CD14-positive monocyte (primary cell): Measurements from ENCODE around the gene PTOV1. TPM values are rescaled to one million over a fixed set of nuclear protein-coding genes. Genes with fewer than 3 reads are reported as not detected.
A peak's percentile ranks its signal among the peaks of the same experiment; 100 is the strongest.

Experiments
- DNase-seq, 3 donors: peaks; one replicate each; pipeline ENCODE4 v3.0.0-alpha.2; 2011 to 2022
- H2AFZ ChIP-seq: 2 replicates; pipeline ENCODE4 v1.6.0; 2012; ENCODE audit warnings: mild to moderate bottlenecking, low read depth, low read length, inconsistent platforms; ENCODE audit not compliant: insufficient read depth, poor library complexity, severe bottlenecking
- H3K27ac ChIP-seq, 2 donors: 1 replicate in 1 of 2; 2 replicates in 1 of 2; pipeline ENCODE4 v1.5.1; 2012 to 2013; ENCODE audit warnings: low read length in 2 of 2, control low read depth in 1 of 2, inconsistent platforms in 1 of 2, low read depth in 1 of 2, mild to moderate bottlenecking in 1 of 2
- H3K27me3 ChIP-seq, 2 donors: one replicate each; pipeline versions ENCODE4 v1.6.0 to v1.6.1; 2011 to 2013; ENCODE audit warnings: low read length in 2 of 2; ENCODE audit not compliant: control insufficient read depth in 2 of 2, insufficient read depth in 2 of 2
- H3K36me3 ChIP-seq, 2 donors: replicated peaks in 1 of 2; 1 replicate in 1 of 2; 2 replicates in 1 of 2; pipeline versions ENCODE4 v1.5.1 to v1.6.1; 2012 to 2013; ENCODE audit warnings: low read length in 2 of 2, control low read depth in 1 of 2, inconsistent platforms in 1 of 2, mild to moderate bottlenecking in 1 of 2; ENCODE audit not compliant: insufficient read depth in 2 of 2, control insufficient read depth in 1 of 2
- H3K4me1 ChIP-seq, 2 donors: 1 replicate in 1 of 2; 2 replicates in 1 of 2; pipeline versions ENCODE4 v1.5.1 to v1.6.1; 2012 to 2013; ENCODE audit warnings: low read length in 2 of 2, control low read depth in 1 of 2, inconsistent platforms in 1 of 2, mild to moderate bottlenecking in 1 of 2, moderate library complexity in 1 of 2; ENCODE audit not compliant: insufficient read depth in 2 of 2, control insufficient read depth in 1 of 2
- H3K4me2 ChIP-seq: replicated peaks from 2 replicates; pipeline ENCODE3; 2012; ENCODE audit warnings: low read length, moderate library complexity, mild to moderate bottlenecking; ENCODE audit not compliant: poor library complexity, severe bottlenecking; ENCODE audit errors: extremely low read depth
- H3K4me3 ChIP-seq, 3 experiments: fragments of 200-600 bp in 1 of 3; sonication (generic) in 1 of 3; replicated peaks in 1 of 3; 1 replicate in 2 of 3; 2 replicates in 1 of 3; pipeline ENCODE4 v1.5.1; 2011 to 2013; ENCODE audit warnings: low read length in 3 of 3, mild to moderate bottlenecking in 3 of 3, control low read depth in 2 of 3, low read depth in 2 of 3, inconsistent platforms in 1 of 3, moderate library complexity in 1 of 3
- H3K79me2 ChIP-seq: 2 replicates; pipeline ENCODE4 v1.6.0; 2012; ENCODE audit warnings: mild to moderate bottlenecking, control low read depth, inconsistent platforms, low read length, moderate library complexity; ENCODE audit not compliant: insufficient read depth
- H3K9ac ChIP-seq: 2 replicates; pipeline ENCODE4 v1.6.0; 2017; ENCODE audit warnings: low read length, mild to moderate bottlenecking; ENCODE audit not compliant: insufficient read depth, poor library complexity, severe bottlenecking
- H3K9me3 ChIP-seq, 2 donors: replicated peaks in 1 of 2; 1 replicate in 1 of 2; 2 replicates in 1 of 2; pipeline versions ENCODE4 v1.5.1 to v1.6.1; 2012 to 2013; ENCODE audit warnings: low read length in 2 of 2, control low read depth in 1 of 2; ENCODE audit not compliant: control insufficient read depth in 1 of 2, insufficient read depth in 1 of 2
- H4K20me1 ChIP-seq: 2 replicates; pipeline ENCODE4 v1.6.0; 2012; ENCODE audit warnings: mild to moderate bottlenecking, low read length, control low read depth, moderate library complexity; ENCODE audit not compliant: insufficient read depth
- H3K27ac Mint-ChIP-seq, 7 donors: one replicate each; pipeline ENCODE4 v1.8.0; 2020; ENCODE audit warnings: mild to moderate bottlenecking in 7 of 7, mixed read lengths in 7 of 7, moderate library complexity in 6 of 7, inconsistent platforms in 2 of 7
- H3K27me3 Mint-ChIP-seq, 3 donors: one replicate each; pipeline ENCODE4 v1.8.0; 2021 to 2022; ENCODE audit warnings: low read depth in 3 of 3, mild to moderate bottlenecking in 3 of 3, mixed read lengths in 3 of 3, moderate library complexity in 3 of 3, inconsistent platforms in 1 of 3
- H3K36me3 Mint-ChIP-seq, 2 donors: one replicate each; pipeline ENCODE4 v1.8.0; 2020; ENCODE audit warnings: mixed read lengths in 2 of 2, inconsistent platforms in 1 of 2, mild to moderate bottlenecking in 1 of 2
- H3K4me1 Mint-ChIP-seq: one replicate; pipeline ENCODE4 v1.8.0; 2020; ENCODE audit warnings: mild to moderate bottlenecking, mixed read lengths
- H3K4me3 Mint-ChIP-seq, 2 donors: one replicate each; pipeline ENCODE4 v1.8.0; 2020; ENCODE audit warnings: mild to moderate bottlenecking in 2 of 2, mixed read lengths in 2 of 2, moderate library complexity in 1 of 2
- H3K9me3 Mint-ChIP-seq, 7 donors: one replicate each; pipeline ENCODE4 v1.8.0; 2020 to 2022; ENCODE audit warnings: mixed read lengths in 7 of 7, mild to moderate bottlenecking in 6 of 7, moderate library complexity in 6 of 7, inconsistent platforms in 2 of 7
- CTCF ChIP-seq: fragments of 200-600 bp; IDR thresholded peaks from one replicate; pipeline ENCODE4 v1.8.0; 2022; ENCODE audit warnings: antibody characterized with exemption, mild to moderate bottlenecking
- WGBS: methylation state at CpG from one replicate; pipeline ENCODE4 v1.1.5; 2013; ENCODE audit warnings: missing lambda C conversion rate; ENCODE audit not compliant: insufficient coverage; 5-methylcytosine and 5-hydroxymethylcytosine counted together
- intact Hi-C, 2 donors: fragments of 100-400 bp; cut with micrococcal nuclease; formaldehyde crosslinking; loops; one replicate each; pipeline versions ENCODE4 v1.15.0 to v1.15.1; 2023
- polyA plus RNA-seq, 3 donors: library from polyadenylated mRNA; depleted of rRNA in 1 of 3; unstranded in 2 of 3; stranded (reverse) in 1 of 3; fragments of 300-500 nt in 2 of 3; fragments of >200 nt in 1 of 3; fragmentation: Illumina TruSeq in 2 of 3; gene quantifications; 1 replicate in 2 of 3; 2 replicates in 1 of 3; pipeline ENCODE4 v1.2.3, GENCODE V29; 2012 to 2021

PTOV1 gene
- polyA plus RNA-seq, 3 donors, result 18.3 to 67.9 (median 31.2) TPM

- Histone ChIP-seq H3K27me3 (peaks cover 7 to 12% of the 10 kb centered on the region in 2 donors), H3K79me2 (peaks cover 20% of the 10 kb centered on the region), H3K4me3 (peak overlapping the region; percentile 14 to 99 (median 96)), H2AFZ (peak overlapping the region; percentile 92), H3K9me3 (peaks cover 4% of the 10 kb centered on the region in 2 donors), H3K9ac (no peak overlapping the region), H3K4me1 (peaks cover 35 to 43% of the 10 kb centered on the region in 2 donors), H3K4me2 (peak overlapping the region; percentile 96), H3K27ac (peak overlapping the region in 1 of 2 donors; percentile 97), H4K20me1 (peaks cover 34% of the 10 kb centered on the region), H3K36me3 (no peaks in the 10 kb centered on the region)
- peak overlapping the region; percentile 73 to 99 (median 94) for H3K27ac Mint-ChIP-seq
- intact Hi-C loops, result loop anchor here (2.0 to 5.0 kb wide), 3 partner anchors 17 to 33 kb away; partner anchors contain the start of genes MED25 (in 2 of the 2) and PNKP (in 1 of the 2)
- H3K4me1 Mint-ChIP-seq, result peaks cover 44% of the 10 kb centered on the region
- 59% methylated on average over 5 of the region's 12 CpGs for WGBS
- peak overlapping the region; percentile 88 to 92 for H3K4me3 Mint-ChIP-seq
- no peak for DNase-seq
- peaks cover 8 to 9% of the 10 kb centered on the region in 2 donors for H3K36me3 Mint-ChIP-seq
- TF ChIP-seq CTCF, result no peak
- H3K9me3 Mint-ChIP-seq, result peaks cover 4 to 11% (median 8%) of the 10 kb centered on the region in 7 donors
- H3K27me3 Mint-ChIP-seq, result peaks cover 14 to 17% (median 14%) of the 10 kb centered on the region in 3 donors
These were observed 805 bp upstream of the PTOV1 start for GRCh38 chr19:49850221-49850486.

- peaks cover 8 to 17% of the 10 kb centered on the region in 2 donors for H3K36me3 Mint-ChIP-seq
- no peak for TF ChIP-seq CTCF
- peaks cover 4% of the 10 kb centered on the region in 2 donors for H3K9me3 ChIP-seq
- no peak overlapping the region for H3K27ac Mint-ChIP-seq
- peak overlapping the region; percentile 35 to 99 (median 84) for H3K4me3 ChIP-seq
- peaks cover 20% of the 10 kb centered on the region for H3K79me2 ChIP-seq
- WGBS, result 4% methylated on average over 49 of the region's 78 CpGs
- peak overlapping the region; percentile 97 for H3K9ac ChIP-seq
- peaks cover 46% of the 10 kb centered on the region for H4K20me1 ChIP-seq
- peaks cover 0 to 3% of the 10 kb centered on the region in 2 donors for H3K36me3 ChIP-seq
- peak overlapping the region; percentile 92 for H2AFZ ChIP-seq
- peaks cover 42% of the 10 kb centered on the region for H3K4me1 Mint-ChIP-seq
- peaks cover 14 to 17% (median 15%) of the 10 kb centered on the region in 3 donors for H3K27me3 Mint-ChIP-seq
- H3K4me1 ChIP-seq, result peaks cover 32 to 40% of the 10 kb centered on the region in 2 donors
- DNase-seq, result no peak
- peaks cover 4 to 11% (median 8%) of the 10 kb centered on the region in 7 donors for H3K9me3 Mint-ChIP-seq
- intact Hi-C loops, result loop anchor here (2.0 to 5.0 kb wide), 3 partner anchors 15 to 34 kb away; partner anchors contain the start of genes MED25 (in 2 of the 2) and PNKP (in 1 of the 2)
- H3K27ac ChIP-seq, result no peak overlapping the region
- peaks cover 7 to 12% of the 10 kb centered on the region in 2 donors for H3K27me3 ChIP-seq
- H3K4me3 Mint-ChIP-seq, result peak overlapping the region; percentile 71 to 86
- peak overlapping the region; percentile 96 for H3K4me2 ChIP-seq
These were observed 699 bp downstream of the PTOV1 start for GRCh38 chr19:49851456-49852259.
